ENCODE measurements around the gene NEDD1.

Gene NEDD1

DNA sequence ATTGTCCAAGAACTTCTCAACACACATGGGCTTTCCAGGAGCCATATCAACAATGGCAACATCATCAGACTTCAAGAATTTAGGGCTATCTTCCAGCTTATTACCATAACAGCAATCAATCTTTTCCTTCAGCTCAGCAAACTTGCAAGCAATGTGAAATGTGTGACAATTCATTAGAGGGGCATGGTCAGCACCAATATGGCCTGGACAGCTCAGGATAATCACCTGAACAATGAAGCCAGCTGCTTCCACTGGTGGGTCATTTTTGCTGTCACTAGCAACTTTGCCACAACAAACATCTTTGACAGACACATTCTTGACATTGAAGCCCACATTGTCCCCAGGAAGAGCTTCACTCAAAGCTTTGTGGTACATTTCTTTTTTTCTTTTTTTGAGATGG lies 5.9 kb upstream of the NEDD1 start:
- DNase-seq (ENCODE audit: low read depth): no peak

DNA sequence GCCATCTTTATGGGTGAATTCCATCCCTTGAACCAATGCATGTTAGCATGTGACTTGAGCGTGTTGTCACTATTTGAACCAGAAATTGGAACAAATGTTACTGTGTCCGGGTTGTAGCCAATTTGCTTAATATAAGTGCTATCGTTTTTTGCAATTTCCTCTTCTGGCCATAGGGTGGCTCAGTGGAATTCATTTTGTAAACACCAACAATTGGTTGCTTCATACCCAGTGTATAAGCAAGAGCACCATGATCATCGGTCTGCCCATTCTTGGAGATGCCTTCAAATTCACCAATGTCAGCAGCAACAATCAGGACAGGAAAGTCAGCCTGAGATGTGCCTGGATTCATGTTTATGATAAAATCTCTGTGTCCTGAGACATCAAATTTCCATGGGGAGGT lies 5.0 kb upstream of the NEDD1 start:
- DNase-seq (ENCODE audit: low read depth): peak; percentile 24

DNA sequence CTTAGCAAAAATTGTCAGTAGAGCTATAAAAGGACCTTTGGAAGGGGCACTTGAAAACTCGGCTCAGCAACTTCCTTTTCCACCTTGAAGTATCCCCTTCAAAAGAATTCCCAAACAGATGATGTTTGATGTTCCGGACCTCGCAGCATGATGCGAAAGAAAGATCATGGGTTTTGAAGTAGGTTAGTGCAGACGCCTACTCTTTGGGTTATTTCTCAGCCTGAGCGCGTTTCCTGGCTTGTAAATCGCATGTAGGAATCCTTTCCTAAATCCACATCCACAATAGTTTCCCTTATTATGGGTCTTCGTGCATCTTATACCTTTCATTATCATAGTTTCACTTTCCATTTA lies 584 bp upstream of the NEDD1 start:
- no peak for DNase-seq (ENCODE audit: low read depth)

DNA sequence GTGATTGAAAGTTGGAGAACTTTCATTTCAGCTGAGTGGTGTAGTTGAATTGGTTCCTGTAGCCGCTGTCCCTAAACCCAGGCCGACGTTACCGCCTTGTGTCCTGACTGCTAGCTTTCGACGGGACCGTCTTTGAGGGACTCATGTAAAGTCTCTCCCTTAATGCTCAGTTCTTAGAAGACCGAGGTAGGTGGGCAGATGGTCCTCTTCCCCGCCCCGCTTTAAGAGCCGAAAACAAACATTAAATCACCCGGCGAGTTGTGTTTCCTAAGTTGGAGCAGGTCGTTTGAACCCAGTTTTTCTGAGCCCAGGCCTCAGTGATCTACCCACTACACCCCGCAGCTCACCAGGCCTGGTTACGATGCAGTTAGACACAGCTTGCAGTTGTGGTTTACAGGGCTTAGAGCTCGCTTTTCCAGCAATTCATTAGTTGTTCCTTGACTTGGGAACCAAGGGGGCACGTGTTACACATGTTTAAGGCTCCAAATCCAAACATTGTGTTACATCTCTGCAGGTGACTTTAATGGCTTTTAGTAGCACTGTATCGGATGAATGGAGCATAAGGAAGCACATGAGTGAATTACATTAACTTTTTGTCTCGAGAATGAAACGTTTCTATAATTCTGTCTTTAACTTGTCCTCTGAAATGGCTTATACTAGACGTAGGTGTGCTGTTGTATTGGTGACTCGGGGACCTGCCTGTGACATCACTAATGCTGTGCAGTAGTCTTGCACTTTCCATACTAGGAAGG lies 790 bp downstream of the NEDD1 start:
- DNase-seq (ENCODE audit: low read depth): peak; percentile 41

DNA sequence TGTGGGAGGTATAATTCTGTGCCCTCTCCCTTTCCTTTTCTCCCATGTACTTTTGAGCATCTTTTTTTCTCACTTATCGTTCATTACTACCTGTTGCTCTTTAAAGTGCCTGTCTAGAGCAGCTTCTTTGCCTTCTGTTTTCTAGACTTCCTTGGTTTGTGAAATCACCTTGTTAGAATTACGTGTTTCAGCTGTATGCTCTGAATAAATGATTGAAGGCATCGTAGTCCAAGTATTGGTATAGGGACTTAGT lies 1.3 kb downstream of the NEDD1 start:
- DNase-seq (ENCODE audit: low read depth): no peak

DNA sequence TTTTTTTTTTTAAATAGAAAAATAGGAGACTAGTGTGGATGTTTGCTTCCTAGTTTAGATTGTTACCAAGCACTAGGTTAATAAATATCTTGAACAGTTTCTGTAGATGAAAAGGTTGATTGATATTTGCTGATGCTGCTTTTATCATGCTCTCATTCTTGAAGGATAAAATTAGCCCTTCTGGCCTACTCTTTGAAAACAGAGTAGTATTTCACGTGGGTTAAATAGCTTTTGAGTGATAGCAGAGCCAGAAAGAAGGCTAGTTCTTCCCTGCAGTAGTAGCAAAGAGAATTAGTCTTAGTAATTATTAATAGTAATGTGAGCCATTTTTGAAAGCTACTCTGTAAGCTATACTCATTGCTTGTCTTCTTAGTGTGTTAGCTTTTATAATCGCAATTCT lies 5.2 kb downstream of the NEDD1 start:
- DNase-seq (ENCODE audit: low read depth): no peak

DNA sequence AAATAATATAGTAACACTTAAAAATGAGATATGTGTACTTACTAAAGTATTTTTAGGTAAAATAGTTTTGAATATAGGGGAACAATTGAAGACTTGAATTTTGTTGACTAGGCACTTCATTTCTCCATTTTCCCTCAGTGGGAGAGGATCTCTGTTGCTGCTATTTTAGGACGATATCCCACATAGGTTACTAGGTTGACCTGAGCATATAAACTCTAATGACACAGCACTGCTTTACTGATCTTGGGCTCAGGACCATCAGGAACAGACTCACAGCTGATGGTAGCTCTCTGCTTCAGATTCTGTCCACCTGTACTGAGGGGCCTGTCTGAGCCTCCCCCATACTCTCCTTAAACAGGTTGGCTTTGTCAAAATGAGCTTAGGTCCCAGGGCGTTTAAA lies 5.9 kb downstream of the NEDD1 start:
- no peak for DNase-seq (ENCODE audit: low read depth)

DNA sequence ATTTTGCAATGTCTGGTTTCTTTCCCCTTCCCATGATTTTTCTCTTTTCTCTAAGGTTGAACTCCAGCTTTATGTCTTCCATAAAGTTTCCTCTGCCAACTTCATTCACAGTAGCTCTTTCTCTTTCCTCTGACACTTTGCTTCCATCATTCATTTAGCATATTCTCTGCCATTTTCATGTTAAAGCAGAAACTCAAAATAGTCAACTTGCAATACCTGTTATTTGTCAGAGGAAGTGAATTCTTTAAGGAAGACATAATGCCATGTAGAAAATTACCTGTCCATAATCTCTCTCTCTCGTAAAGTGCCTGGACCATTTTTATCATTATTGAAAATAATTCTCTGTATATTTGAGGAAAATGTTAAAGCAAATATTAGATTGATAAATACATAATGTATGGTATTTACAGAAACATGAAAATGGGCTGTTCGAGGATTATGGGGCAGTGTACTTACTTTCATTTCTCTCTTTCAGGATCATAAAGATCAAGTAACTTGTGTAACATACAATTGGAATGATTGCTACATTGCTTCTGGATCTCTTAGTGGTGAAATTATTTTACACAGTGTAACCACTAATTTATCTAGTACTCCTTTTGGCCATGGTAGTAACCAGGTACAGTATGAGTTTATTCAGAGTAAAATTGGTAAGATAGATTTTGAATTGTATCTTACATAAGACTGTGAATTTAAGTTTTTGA lies 12.6 kb downstream of the NEDD1 start:
- DNase-seq (ENCODE audit: low read depth): no peak

DNA sequence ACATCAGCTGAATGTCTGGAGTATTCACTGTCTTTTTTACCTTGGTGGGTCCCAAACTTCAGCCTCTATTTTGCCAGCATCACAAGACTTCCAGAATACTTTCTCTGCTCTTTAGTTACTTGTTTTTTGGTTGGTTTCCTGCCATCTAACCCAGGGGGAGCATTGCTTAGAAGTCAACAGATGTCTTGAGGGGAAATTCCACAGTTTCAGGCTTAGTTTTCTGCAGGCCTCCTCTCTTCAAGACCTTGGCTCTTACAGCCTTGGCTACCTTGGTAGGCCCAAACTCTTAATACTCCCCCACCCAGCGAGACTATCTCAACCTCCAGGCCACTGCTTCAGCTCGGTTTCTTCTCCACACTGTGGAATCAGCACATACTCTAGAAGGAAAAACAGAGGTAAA lies 41.7 kb downstream of the NEDD1 start:
- DNase-seq (ENCODE audit: low read depth): no peak

DNA sequence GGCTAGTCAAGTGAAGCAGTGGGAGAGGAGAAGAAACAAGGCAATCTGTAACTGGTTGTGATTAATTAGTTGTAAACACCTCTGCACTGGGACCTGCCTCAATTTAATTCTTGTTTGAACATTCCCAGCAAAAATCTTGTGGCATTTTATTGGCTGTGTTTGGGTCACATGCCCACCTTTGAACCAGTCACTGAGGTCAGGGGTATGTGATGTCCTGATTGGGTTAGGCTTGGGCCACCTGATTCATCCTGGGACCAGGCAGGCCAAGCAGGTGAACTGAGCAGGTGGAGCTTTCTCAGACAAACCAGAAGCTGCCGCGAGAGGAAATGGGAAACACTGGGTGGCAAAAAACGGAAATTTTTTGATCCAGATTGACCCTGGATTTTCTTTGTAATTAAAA lies 72.5 kb downstream of the NEDD1 start:
- no peak for DNase-seq (ENCODE audit: low read depth)

DNA sequence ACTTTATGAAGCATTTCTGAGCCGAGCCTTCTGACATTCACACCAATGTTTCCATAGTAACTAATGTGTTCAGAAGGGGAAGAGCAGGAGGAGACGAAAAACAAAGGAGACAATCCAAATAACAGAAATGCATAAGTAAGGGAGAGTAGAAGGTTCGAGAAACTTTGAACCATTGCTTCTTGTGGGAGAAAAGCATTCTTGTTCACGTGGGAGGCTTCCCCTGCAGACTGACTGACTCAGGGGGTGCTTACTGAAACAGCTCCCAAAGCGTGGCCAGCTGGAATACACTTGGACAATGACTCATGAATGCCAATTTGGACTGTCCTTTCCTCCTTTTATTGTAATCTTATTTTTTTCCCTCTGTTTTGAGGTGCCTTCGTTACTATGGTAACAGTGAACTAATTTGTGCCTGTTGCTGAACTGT lies 73.9 kb downstream of the NEDD1 start:
- DNase-seq (ENCODE audit: low read depth): peak; percentile 86

DNA sequence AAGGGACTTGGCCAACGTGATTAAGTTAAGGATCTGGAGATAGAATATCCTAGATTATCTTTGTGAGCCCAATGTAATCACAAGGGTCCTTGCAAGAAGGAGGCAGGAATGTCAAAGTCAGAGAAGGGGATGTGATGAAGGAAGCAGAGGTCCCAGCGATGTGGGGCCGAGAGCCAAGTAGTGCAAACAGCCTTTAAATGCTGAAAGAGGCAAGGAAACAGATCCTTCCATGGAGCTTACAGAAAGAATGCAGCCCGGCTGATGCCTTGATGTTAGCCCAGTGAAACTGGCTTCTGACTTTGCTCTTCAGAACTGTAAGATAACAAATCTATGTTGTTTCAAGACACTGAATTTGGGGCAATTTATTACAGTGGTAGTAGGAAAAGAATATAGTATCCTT lies 74.9 kb downstream of the NEDD1 start:
- no peak for DNase-seq (ENCODE audit: low read depth)

DNA sequence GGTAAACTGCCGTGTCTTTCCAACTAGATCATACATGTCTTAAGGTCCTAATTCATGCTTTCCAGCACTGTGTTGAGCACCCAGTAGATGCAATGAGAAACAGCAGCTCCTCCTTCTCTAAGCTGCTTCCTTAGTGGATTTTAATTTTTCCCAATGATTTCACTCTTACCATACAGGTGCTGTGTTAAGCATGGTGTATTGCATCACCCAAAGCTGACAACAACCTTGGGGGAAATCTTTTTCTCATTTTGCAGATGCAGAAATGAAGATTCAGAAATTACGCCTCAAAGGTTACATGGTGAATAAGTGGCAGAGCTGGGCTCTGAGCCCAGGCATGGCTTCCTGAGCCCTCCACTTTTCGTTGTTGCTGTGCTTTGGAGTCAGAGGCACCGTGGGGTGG lies 75.6 kb downstream of the NEDD1 start:
- no peak for DNase-seq (ENCODE audit: low read depth)

DNA sequence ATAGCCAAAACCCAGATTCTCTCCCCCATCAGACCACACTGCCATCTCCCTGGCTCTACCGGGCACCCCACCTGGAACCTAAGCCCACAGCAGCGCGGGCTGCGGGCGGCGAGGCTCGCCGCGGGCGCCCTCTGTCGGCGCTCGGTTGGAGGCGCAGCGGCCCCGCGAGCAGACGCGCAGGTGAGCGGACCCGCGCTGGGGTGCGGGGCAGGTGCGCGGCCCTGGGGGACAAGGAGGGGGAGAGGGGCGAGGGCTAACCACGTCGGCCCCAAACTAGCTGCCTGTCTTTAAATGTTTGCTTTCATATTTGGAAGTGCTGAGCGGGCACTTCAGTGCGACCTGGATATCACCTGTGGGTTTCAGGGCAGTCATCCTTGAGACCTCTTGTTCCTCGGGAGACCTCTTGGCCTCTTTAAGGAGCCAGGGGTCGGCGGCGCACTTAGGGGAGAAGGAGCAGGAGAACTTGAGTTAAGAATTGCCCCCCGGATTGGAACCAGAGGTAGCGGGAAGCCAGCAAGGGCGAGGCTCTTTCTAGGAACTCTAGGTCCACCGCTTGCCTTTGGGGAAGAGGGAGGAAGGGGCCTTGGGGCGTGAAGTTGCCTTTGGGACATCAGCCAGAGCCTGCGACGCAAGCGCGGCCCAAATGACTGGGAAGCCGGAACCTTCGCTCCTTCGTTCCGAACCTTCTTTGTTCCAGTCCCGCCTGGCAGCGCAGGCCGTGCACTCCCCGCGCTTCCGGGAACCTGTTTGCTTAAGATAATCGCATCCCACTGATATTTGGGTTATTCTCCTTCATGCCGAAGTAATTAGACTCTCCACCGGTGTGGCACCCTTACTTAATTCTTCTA lies 78.7 kb downstream of the NEDD1 start:
- DNase-seq (ENCODE audit: low read depth): no peak

DNA sequence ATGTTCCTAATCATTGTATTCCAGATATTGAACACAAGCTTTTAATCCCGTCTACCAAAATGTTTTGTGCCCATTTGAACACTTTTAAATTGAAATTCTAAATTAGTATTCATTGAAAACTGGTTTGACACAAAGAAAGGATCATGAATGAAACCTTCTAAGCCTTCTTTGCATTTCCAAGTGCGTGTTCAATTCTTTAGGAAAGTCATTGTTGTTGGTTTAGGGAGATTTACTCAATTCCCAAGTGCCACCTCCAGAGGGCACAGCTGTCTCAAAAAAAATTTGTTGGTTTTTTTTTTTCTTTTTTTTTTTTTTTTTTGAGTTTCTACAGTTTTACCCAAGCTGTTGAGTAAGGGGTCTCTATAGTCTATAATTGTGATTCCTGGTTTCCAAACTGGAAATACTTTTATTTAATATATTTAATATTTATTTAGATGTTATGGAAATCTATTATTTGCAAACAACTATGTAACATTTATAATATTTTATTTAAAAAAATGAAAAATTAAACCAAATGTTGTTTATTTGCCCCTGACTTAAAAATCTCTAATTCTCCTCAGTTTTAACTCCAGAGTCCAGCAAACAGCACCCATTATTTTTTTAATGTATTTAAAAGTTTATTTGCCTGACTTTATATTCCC lies 79.9 kb downstream of the NEDD1 start:
- peak; percentile 12 for DNase-seq (ENCODE audit: low read depth)

DNA sequence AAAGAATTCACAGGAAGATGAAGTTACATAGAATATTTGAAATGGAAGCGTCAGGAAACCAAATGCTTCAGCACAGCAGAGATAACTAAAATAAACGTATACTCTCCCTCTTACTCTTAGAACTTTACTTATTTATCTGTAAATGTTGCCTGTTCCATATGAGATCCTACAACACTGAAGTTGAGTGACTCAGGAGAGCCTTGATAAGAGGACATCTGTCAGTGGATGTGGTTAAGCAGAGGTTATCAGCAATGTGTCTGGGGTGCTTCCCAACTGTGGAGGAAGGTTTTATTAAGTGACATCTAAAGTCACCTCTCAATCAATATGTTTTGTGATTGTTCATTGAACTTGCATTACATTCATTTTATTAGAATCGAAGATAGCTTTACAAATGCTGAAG lies 81.9 kb downstream of the NEDD1 start:
- DNase-seq (ENCODE audit: low read depth): no peak

DNA sequence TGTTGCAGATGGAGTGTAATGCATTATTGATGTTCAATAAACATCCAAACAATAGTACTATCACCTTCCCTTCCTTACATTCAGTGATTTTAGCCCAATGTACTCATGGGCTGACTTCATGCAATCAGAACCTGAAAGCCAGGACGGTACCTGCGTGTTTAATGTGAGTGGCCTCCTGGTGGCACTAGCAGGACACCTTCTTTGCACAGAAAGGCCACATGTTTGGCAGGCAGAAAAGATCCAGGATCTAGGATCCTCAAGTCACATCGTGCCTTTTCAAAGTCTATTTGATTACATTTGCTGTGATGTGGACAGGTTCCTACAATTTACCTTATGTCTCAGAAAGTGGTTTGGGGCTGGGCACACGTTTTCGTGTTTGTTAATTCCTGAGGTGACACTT lies 82.9 kb downstream of the NEDD1 start:
- DNase-seq (ENCODE audit: low read depth): peak; percentile 10

DNA sequence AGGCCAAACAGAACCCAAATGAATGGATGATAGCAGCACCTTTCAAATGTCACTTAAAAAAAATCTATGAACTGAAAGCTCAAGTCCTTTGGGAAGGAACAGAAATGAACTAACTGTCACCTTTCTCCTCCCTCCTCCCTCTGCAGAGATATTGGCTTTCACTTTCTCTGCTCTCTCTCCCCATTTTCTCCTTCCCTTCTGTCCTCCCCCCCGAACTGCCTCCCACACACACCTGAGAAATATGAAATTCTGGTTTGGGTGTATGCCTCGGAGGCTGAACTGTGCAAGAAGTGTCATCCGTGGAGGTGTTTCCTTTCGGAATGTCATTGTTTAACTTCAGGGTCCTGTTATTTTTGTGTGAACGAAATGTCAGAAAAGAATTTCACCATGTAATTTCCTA lies 87.8 kb downstream of the NEDD1 start:
- DNase-seq (ENCODE audit: low read depth): no peak

DNA sequence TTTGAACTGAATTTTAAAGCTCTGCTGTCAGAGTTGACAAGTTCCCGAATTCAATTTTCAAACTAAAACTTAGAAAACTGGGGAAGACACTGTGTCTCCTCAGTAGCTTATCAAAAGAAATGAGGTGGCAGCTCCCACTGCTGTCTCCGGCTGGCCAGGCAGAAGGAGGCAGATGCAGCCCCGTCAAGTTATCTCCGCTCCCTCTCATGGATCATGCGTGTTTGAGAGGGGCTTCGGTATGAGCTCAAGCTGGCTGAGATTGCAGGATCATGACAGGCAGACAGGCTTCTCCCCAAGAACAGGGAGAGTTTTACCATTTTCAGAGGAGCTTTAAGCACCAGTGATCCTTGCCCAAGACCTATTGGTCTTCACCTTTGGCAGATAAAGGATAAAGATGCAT lies 88.8 kb downstream of the NEDD1 start:
- DNase-seq (ENCODE audit: low read depth): no peak

DNA sequence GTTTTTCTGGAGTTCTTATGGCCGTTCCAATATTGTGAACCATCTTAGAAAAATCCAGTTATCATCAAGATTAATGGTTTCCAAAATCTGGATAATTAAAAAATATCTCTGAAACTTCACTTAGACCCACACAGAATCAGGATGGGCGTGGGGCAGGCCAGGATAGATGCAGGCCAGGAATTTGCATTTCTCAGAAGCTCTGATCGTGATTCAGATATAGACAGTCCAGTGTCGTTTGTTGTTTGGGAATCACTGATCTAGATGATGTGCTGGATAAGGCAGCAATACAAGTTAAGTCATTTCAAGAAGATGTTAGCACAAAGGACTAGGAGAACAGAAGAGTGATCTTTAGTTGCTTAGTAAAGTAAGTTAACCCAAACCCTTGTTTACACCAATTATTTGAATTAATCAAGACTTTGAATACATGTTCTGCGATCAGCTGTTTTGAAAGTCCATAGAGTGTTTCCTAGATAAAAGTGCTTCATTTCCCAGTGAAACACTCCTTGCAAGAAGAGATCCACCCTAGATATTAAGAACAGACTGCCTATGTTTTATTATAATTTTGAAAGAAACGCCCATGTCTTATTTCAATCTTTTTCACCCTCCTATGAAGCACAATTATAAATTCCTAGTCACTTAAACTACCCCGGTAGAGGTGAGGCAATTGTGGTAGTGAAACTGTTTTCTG lies 90.9 kb downstream of the NEDD1 start:
- no peak for DNase-seq (ENCODE audit: low read depth)

DNA sequence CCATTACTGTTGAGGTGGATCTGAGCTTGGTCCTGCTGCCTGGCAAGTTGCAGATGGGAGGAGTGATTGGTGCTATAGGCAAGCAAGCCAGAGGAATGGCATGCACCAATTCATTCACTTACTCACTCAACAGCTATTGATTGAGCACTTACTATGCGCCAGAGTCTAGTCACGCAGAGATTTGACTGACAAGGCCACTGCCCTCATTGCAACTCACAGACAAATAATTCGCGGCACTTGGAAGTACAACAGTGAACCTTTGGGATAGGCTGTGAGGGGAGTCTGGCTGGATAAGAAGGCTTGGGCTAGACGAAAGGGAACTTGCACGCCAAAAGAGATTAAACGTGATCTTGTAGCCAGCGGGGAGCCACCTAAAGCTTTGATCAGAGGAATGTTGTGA lies 96.2 kb downstream of the NEDD1 start:
- DNase-seq (ENCODE audit: low read depth): no peak

All from iris pigment epithelial cell (primary cell).